Choroid plexus epithelial cell (primary cell): ENCODE measurements around the gene C16orf96.

Experiments
- DNase-seq: peaks from one replicate; pipeline ENCODE4 v3.0.0-alpha.2; 2010; ENCODE audit warnings: low read depth
- H3K4me3 ChIP-seq: 2 replicates; pipeline ENCODE4 v1.5.1; 2011; ENCODE audit warnings: low read depth, mild to moderate bottlenecking, control low read depth, low read length, moderate library complexity
- CTCF ChIP-seq: conservative IDR thresholded peaks from 2 replicates; pipeline ENCODE4 v1.5.1; 2011; ENCODE audit warnings: low read depth, mild to moderate bottlenecking, control low read depth, inconsistent platforms, low read length, moderate library complexity

The C16orf96 gene

DNA sequence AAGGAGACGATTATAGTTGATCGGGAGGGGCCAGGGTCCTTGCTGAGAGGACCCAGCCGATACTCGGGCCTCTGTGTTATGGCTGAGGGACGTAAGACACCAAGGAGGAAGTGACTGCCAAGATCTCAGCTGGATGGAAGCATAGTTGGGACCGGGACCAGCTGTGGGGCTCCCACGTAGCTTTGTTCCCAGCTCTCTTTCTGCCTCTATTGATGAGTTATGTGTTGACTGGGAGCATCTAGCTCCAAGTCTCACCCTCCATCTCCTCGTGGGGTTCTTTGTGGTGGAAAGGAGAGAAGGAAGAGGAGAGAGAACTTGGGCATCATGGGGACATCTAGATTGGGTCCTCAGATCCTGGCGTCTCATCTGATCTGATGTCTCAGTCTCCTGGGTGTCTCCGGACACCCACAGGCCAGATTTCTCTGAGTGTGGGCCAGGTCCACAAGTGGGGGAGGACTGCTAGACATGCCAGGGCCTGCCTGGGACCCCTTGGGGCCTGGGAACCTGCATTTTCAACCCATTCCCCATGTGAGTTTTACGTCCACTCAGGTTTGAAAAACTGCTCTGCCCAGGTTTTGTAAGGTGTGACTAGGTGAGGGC is 69.5 kb downstream of the C16orf96 start:
- no peak for TF ChIP-seq CTCF
- H3K4me3 ChIP-seq, result peak overlapping the region; percentile 93
- DNase-seq, result no peak

DNA sequence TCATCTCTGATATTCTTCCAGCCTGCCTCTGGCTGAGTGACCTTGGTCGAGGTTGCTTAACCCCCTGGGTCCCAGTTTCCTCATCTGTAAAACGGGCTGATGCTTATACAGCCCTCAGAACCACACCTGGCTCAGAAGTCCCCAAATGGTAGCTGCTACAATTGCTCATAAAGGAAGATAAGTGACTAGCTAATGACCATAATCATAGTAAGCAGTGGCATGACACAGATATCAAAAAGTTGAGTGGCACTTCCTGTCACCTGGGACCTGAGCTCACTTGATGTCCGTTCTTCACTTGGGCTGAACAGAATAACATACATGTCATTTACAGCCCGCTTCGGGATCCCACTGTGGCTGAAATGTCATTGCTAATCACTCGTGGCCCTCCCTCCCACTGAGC is 70.3 kb downstream of the C16orf96 start:
- DNase-seq, result no peak
- H3K4me3 ChIP-seq, result peak overlapping the region; percentile 9
- TF ChIP-seq CTCF, result no peak

DNA sequence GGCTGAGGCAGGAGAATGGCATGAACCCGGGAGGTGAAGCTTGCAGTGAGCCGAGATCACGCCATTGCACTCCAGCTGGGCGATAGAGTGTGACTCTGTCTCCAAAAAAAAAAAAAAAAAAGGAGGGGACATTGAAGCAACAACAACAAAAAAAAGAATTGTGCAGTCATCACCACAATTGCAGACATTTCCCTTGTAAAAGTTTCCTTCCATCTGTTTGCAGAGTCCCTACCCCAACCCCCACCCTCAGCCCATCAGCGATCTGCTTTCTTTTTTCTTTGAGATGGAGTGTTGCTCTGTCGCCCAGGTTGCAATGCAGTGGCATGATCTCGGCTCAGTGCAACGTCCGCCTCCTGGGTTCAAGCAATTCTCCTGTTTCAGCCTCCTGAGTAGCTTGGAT is 72.1 kb downstream of the C16orf96 start:
- no peak overlapping the region for H3K4me3 ChIP-seq
- DNase-seq, result no peak
- no peak for TF ChIP-seq CTCF

DNA sequence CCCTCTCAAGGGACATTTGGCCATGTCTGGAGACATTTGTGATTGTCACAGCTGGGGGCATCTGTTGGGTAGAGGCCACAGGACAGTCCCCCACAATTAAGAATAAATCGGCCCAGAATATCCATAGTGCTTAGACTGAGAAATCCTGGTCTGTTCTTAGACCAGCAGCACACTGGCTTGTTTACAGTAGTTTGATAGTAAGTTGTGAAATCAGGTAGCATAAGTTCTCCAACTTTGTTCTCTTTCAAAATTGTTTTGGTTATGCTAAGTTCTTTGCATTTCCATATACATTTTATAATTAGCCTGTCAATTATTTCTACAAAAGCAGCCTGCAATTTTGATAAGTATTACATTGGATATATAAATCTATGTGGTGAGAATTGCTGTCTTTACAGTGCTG is 75.3 kb downstream of the C16orf96 start:
- DNase-seq, result no peak
- TF ChIP-seq CTCF, result no peak
- no peak overlapping the region for H3K4me3 ChIP-seq

DNA sequence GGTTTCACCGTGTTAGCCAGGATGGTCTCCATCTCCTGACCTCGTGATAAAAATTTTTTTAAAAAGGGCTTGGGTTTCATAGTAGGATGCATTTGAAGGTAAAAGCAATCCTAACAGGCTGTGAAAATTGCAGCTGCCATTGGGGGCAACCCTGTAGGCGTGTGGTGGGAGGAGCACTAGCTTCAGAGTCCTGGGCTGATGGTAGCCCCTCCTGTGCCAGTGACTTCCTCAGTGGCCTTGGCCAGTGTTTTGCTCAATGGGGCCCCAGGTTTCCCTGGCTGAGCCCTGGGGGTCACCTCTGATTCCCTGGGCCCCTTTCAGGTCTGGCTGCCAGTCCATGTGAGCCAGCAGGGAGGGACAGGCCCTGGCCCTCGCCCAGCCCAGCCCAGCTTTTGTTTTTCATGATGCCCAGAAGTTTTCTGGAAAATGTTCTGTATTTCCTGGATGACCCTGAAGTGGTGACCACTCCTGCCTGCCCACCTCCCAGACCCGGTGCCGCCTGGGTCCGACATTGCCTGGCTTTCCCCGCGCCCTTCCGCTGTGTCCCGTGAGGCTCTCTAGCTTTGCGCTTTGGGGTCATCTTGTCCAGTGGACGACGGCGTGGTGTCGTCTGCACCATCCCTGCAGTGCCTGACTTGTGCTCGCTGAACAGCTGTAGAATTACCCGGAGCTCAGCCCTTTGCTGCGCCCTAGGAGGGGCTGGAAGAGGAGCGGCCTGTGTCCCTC is 77.9 kb downstream of the C16orf96 start:
- DNase-seq, result no peak
- no peak overlapping the region for H3K4me3 ChIP-seq
- TF ChIP-seq CTCF, result no peak

- no peak for DNase-seq
- TF ChIP-seq CTCF, result no peak
- H3K4me3 ChIP-seq, result no peak overlapping the region
Measured at GRCh38 chr16:4634768-4635167, 78.6 kb downstream of the C16orf96 start.

GRCh38 chr16:4636196-4636595 is 80.1 kb downstream of the C16orf96 start:
- H3K4me3 ChIP-seq, result no peak overlapping the region
- TF ChIP-seq CTCF, result no peak
- DNase-seq, result no peak
